Measurements from ENCODE around the gene TRABD2B. TPM values are rescaled to one million over a fixed set of nuclear protein-coding genes. Genes with fewer than 3 reads are reported as not detected.

TRABD2B gene
- total RNA-seq, 4 donors from 2014 or later: 0.63 to 3.1 (median 1.7) TPM

DNA sequence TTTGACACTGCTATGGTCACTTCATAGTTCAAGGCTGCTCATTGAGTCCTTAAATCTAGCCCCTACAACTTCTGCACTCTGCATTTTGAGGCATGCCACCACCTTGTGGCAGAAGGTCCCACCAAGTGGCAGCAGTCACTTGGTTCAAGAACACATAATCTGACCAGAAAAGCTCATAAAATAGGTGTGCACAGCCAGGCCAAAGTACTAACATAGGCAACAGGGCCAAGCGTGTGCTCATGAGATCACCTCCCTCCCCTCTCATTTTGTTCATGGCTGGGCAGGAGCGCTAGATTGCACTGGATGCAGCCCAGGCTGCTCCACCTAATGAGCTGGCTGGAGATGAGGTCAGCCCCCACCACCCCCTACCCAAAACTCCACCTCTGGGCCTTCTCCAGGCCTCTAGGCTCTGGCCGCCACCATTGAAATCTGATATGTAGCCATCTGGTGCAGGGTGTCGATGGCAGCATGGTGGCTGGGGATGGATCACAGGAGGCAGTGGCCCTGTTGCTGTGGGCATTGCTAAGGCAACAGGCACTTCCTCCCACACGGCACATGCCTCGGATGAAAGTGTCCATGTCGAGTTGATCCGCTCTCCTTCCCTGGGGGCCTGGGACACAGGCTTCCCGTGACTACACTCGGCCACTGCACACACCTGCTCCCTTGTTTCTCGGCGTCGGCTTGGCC is 193.2 kb downstream of the TRABD2B start:
- no peak for DNase-seq (ENCODE audit: low spot score in 2 of 2)
- TF ChIP-seq, protein P1, sequence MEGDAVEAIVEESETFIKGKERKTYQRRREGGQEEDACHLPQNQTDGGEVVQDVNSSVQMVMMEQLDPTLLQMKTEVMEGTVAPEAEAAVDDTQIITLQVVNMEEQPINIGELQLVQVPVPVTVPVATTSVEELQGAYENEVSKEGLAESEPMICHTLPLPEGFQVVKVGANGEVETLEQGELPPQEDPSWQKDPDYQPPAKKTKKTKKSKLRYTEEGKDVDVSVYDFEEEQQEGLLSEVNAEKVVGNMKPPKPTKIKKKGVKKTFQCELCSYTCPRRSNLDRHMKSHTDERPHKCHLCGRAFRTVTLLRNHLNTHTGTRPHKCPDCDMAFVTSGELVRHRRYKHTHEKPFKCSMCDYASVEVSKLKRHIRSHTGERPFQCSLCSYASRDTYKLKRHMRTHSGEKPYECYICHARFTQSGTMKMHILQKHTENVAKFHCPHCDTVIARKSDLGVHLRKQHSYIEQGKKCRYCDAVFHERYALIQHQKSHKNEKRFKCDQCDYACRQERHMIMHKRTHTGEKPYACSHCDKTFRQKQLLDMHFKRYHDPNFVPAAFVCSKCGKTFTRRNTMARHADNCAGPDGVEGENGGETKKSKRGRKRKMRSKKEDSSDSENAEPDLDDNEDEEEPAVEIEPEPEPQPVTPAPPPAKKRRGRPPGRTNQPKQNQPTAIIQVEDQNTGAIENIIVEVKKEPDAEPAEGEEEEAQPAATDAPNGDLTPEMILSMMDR (IDR thresholded peaks at IDR 0.05): no peak
- TF ChIP-seq POLR2A (IDR thresholded peaks at IDR 0.05): no peak
- H3K4me3 ChIP-seq (ENCODE audit: low read depth, poor library complexity, severe bottlenecking): no peak overlapping the region
- WGBS, 2 donors: 91 to 93% methylated on average over 13 of the region's 13 CpGs
- intact Hi-C loops (cut with DNase I; ENCODE audit: low total_unique reads): no loop called here

- no peak for DNase-seq (ENCODE audit: low spot score in 2 of 2)
- 37 to 58% methylated on average over 1 to 2 of the region's 2 CpGs for WGBS, 2 donors
- no peak for TF ChIP-seq POLR2A (IDR thresholded peaks at IDR 0.05)
- TF ChIP-seq, protein P1 (IDR thresholded peaks at IDR 0.05): no peak
- intact Hi-C loops (cut with DNase I; ENCODE audit: low total_unique reads): no loop called here
- no peak overlapping the region for H3K4me3 ChIP-seq (ENCODE audit: low read depth, poor library complexity, severe bottlenecking)
Observed at GRCh38 chr1:47797575-47797974, 199.6 kb downstream of the TRABD2B start.

- no peak overlapping the region for H3K4me3 ChIP-seq (ENCODE audit: low read depth, poor library complexity, severe bottlenecking)
- DNase-seq (ENCODE audit: low spot score in 2 of 2): no peak
- TF ChIP-seq, protein P1 (IDR thresholded peaks at IDR 0.05): no peak
- no peak for TF ChIP-seq POLR2A (IDR thresholded peaks at IDR 0.05)
- intact Hi-C loops (cut with DNase I; ENCODE audit: low total_unique reads): no loop called here
- 57 to 76% methylated on average over 6 of the region's 6 CpGs for WGBS, 2 donors
Observed at GRCh38 chr1:47796626-47797025, 200.6 kb downstream of the TRABD2B start.

DNA sequence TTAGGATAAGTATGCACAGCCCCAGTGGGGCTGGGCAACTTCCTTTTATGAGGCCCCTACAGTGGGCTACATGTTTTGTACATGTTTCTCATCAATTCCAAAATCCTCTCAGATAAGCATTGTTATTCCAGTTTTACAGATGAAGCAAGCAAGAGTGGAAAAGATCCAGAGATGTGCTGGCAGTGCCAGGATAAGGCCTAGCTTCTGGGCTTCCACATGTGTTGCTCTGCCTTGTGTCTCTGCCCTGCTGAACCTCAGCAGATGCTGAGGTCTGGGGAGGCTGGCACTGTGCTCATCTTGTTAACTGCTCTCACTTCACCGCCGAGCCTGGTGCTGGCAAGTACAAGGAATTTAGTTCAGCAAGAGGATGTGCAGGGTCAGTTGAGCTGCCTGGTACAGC is 202.1 kb downstream of the TRABD2B start:
- intact Hi-C loops (cut with DNase I; ENCODE audit: low total_unique reads): no loop called here
- TF ChIP-seq POLR2A (IDR thresholded peaks at IDR 0.05): no peak
- TF ChIP-seq, protein P1 (IDR thresholded peaks at IDR 0.05): no peak
- WGBS, 2 donors: 76 to 85% methylated on average over 2 of the region's 2 CpGs
- H3K4me3 ChIP-seq (ENCODE audit: low read depth, poor library complexity, severe bottlenecking): no peak overlapping the region
- no peak for DNase-seq (ENCODE audit: low spot score in 2 of 2)

DNA sequence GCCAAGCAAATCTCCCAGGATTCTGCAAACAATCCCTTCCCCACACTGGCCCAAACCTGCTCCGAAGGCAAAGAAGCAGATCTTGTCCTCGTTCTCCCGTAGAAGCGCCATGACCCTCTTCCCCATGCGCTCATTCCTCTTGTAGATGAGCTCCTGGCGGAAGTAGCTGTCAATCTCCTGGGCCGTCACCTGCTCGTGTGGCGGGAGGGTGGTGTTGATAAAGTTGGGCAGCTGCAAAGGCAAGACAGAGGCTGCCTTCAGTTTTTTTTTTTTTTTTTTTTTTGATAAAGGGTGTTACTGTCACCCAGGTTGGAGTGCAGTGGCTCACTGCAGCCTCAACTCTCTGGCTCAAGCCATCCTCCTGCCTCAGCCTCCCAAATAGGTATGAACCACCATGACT is 202.7 kb downstream of the TRABD2B start:
- TF ChIP-seq, protein P1 (IDR thresholded peaks at IDR 0.05): no peak
- no peak for TF ChIP-seq POLR2A (IDR thresholded peaks at IDR 0.05)
- no peak for DNase-seq (ENCODE audit: low spot score in 2 of 2)
- H3K4me3 ChIP-seq (ENCODE audit: low read depth, poor library complexity, severe bottlenecking): no peak overlapping the region
- intact Hi-C loops (cut with DNase I; ENCODE audit: low total_unique reads): no loop called here
- 93 to 97% methylated on average over 9 of the region's 9 CpGs for WGBS, 2 donors

DNA sequence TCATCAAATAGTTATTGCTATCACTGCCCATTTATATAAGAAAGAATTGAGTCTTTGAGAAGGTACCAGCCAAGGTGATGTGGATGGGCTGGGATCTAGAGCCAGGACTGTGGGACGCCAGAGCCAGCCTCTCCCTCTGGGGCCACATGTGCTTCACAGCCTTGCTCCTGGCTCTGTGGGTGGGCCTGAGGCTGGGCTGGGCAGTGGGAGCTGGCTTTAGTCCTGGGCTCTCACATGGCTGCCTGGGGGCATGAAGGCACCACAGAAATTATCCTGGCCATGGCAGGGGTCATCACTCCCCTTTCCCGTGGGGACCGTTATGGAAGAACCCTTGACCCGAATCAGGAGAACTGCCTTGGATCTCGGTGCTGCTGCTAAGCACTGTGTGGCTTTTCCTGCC is 203.1 kb downstream of the TRABD2B start:
- intact Hi-C loops (cut with DNase I; ENCODE audit: low total_unique reads): no loop called here
- H3K4me3 ChIP-seq (ENCODE audit: low read depth, poor library complexity, severe bottlenecking): no peak overlapping the region
- WGBS, 2 donors: 68 to 79% methylated on average over 4 to 5 of the region's 5 CpGs
- no peak for DNase-seq (ENCODE audit: low spot score in 2 of 2)
- TF ChIP-seq, protein P1 (IDR thresholded peaks at IDR 0.05): no peak

Data from lower leg skin (tissue), 4 donors.